ENCODE data around the gene MFSD11.
"Not testable (repeated sequence)": the region's sequence is repeated elsewhere in the genome, so short reads cannot be mapped to it uniquely, and the experiment has no call there.

Gene MFSD11

DNA sequence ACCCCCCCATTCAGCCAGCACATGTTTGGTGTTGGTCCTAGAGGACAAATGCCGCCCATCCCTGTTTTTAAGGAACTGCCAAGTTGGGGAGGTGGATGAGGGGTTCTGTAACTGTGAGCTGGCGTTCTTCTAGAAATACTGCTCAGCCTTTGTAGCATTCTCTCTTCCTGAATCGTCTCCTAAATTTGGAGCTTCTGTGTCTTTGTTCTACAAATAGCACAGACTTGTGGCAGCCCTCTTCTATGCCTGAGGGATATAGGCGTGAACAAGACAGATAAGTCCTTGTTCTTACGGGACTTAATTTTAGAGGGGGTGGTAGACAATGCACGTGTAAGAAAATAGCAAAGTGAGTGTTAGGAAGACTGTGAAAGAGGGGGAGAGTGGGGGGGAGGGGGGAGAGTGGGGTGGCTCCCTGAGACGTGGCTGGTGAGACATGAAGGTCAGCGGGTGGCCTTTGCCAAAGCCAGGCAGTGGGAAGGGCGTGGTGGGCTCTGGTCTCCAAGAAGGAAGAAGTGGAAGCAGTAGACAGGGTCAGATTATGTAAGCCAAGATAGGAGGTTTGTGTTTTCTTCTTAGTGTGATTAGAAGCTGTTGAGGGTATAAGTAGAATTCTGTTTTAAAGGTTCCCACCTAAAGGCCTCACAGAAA lies 9.9 kb downstream of the MFSD11 start:
- no peak for DNase-seq (ENCODE audit: low spot score)

DNA sequence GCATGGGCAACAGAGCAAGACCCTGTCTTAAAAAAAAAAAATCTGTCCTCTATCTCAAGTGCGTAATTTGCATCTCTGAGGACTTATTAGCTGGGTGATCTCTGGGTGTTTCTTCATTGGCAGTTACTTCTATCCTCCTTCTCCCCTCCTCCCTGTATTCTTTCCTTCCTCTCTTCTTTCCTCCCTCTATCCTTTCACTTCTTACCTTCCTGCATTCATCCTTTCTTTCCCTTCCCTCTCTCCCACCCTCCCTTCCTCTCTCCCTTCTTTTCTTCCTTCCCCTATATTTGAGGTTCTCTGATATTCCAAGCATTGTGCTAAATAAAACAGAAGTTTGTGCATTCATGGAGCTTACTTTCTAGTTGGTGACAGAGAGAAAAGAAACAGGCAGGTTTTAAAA lies 10.7 kb downstream of the MFSD11 start:
- DNase-seq (ENCODE audit: low spot score), result no peak

DNA sequence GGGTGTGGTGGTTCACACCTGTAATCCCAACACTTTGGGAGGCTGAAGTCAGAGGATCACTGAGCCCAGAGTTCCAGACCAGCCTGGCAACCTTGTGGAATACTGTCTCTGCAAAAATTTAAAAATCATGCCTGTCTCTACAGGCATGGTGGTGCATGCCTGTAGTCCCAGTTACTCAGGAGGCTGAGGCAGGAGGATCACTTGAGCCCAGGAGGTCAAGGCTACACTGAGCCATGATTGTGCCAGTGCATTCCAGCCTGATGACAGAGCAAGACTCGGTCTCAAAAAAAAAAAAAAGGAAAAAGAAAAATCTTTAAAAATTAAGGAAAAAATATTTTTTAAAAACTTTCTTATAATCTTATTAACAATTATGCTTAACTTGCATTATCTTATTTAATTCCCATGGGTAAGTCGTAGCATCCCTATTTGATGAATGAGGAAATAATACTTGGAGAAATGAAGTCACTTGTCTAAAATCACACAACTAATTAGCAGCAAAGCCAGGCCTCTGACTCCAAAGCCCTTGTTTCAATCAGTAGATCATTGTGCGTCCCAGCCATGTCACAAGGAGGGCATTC lies 13.6 kb downstream of the MFSD11 start:
- DNase-seq (ENCODE audit: low spot score), result no peak

DNA sequence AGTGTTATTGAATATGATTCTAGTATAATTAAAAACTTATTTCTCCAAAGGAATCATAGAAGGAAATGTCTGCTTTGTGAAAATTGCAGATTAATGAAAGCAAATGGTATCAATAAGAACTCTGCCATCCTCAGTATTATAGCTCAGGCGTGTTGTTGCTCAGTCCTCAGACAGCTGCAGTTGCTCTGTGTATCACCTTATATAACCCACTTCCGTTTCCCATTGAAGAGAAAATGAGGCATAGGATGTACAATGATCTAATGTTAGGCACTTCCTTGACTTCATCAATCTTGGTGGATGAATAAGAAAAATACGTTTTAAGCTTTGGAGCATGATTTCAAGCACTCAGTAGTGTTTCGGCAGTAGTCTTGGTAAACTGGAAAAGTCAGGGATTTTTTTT lies 14.1 kb downstream of the MFSD11 start:
- no peak for DNase-seq (ENCODE audit: low spot score)

DNA sequence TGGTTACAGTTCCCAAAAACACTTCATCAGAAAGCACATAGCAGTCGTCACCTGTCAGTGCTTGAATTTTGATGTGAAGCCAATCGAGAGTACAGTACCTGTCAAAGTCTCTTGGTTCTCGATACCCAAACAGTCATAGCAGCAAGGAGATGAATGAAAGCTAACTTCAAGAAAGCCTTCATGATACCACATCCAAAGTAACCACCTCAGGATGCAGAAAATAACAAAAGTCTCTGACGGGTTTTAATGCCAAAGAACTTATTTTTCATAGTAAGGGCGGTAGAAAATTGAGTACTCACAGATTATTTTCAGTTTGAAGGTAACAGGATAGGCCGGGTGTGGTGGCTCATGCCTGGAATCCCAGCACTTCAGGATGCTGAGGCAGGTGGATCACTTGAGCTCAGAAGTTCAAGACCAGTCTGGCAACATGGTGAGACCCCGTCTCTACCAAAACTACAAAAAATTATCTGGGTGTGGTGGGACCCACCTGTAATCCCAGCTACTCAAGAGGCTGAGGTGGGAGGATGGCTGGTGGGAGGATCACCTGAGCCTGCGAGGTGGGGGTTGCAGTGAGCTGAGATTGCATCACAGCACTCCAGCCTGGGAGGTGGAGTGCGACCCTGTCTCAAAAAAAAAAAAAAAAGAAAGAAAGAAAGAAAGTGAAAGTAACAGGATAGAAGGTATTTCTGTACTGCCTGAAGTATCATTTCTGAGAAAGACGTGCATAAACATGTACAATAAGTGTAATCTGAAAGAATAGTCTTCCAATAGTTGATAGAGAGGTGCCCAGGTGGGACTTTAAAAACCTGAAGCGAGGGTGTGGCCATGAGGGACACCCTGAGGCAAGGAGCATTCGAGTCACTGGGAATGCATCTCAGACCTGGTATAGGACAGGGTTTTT lies 15.4 kb downstream of the MFSD11 start:
- no peak for DNase-seq (ENCODE audit: low spot score)

DNA sequence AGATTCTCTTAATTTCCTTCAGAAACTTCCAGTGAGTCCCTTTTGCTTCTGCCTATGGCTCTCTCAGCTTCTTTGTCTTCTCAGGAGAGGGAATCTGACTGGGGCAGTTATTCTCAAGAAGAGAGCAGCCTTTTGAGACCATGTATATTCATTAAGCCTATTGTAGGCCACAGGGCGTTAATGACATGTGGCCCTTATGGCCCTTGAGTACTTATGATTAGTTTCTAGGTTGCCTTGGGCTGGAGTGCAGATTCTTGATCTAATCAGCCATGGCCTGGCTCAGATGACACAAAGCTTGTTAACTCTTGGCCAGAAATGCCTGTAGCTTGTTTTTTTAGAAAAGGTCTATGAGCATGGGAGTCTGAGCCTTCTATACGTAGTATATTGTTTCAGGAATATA lies 17.4 kb downstream of the MFSD11 start:
- no peak for DNase-seq (ENCODE audit: low spot score)

DNA sequence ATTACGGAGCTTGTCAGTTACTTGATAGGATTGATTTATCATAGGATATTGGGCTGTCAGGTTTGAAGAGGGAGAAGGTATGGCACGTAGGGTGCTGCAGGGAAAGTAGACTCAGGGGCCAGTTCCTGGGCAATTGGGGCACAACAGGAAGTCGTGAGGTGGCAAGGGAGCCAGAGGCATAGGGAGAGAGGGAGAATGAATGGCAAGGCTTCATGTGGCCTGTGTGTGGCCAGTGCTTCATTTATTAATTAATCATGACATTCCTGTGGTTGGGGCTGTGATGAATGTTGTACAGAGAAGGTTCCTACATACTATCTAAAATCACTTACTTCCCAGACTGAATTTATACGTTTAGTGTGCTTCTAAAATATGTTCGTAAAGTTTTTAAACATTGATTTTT lies 19.3 kb downstream of the MFSD11 start:
- no peak for DNase-seq (ENCODE audit: low spot score)

DNA sequence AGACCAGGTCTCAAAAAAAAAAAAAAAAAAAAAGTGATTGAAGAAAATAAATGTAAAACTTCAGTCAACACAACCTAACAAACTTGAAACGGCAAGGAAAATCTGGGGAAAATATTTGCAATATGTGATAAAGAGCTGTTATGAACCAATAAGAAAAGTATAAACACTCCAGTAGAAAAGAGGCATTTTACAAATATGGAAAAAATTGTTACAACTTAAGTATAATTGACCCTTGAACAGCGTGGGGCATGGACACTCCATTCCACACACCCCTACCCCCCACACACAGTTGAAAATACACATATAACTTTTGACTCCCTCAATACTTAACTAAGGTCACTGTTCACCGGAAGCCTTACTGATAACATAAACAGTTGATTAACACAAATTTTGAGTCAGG lies 20.7 kb downstream of the MFSD11 start:
- DNase-seq (ENCODE audit: low spot score), result no peak

DNA sequence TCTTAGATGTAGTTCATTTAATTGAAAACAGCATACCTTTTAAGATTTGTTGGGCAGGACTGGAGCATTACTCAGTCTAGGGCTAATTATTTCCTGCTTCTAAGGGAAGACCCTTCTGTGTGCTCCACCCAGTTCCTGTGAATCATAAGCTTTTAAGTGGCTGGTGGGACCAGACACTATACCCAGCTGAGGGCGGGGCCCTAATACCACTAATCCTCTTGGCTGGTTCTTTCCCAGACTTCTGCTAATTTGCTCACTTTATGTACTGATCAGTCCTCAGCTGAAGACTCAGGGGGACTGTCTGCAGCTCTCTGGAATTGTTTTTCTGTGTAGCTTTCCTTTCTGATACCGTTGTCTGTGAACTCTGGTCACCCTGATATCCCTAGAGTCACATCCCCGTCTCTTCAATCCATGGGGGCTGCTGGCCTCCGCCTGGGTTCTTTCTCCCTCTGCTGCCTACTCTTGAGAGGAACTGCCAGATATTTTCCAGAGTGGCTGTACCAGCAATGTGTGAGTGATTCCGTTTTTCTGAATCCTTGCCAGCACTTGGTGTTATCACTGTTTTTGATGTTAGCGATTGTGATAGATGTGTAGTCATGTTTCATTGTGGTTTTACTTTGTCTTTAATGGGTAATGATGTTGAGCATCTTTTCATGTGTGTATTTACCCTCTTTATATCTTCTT lies 35.1 kb downstream of the MFSD11 start:
- DNase-seq (ENCODE audit: low spot score), result peak; percentile 89

DNA sequence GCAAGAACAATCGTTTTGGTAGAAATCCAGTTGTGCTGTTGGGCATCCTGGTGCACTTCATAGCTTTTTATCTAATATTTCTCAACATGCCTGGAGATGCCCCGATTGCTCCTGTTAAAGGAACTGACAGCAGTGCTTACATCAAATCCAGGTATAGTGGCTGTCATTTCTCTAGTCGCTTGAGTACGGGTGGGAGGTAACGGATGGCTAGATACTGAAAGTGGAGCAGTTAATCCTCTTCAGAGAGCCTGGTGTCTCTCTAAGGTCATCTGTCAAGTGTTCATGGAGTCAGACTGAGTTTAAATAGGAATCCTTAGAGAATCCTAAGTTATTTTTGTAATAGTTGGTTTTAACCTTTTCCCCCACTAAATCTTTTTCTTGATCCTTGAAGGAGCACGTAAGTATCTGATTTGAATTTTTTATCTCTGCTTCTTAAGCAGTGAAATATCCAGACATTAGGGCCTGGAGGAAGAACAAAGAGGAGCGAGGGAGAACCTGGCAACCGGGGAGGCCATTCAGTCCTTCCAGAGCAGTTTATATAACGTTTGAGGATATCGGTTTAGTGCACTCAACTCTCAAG lies 37.2 kb downstream of the MFSD11 start:
- no peak for DNase-seq (ENCODE audit: low spot score)

DNA sequence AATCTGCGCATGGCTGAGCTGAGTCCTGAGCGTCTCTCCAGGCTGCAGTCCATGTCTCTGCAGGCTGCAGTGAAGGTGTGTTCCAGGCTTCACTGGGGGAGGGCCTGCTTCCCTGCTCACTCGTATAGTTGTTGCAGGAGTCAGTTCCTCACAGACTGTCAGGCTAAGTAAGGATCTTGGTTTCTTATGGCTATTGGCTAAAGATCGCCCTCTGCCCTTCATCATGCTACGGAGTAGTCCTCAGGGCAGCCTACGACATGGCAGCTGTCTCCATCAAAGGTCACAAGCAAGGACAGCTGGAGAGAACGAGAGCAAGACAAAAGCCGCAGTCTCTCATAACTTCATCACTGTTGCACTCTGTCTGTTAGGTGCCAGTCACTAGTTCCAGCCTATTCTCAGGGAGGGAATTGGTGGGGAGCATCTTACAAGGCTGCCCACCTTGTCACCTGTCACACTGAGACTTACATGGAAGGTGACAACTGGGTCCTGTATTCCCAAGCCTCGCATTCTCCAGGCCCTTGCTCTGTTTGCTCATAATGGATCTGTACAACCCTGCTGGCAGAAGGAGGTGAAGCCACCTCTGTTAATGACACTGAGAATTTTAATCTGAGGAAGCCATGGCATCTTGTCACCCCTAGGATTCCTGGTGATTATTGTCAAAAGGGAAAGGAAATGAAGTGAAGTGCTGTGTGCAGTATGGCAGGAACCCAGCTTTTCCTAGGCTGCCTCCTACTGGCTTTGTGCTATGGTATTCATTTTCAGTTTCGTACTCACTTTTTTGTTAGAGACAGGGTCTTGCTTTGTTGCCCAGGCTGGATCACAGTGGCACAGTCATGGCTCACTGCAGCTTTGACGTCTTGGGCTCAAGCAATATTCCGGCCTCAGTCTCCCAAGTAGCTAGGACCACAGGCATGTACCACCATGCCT lies 43.4 kb downstream of the MFSD11 start:
- no peak for DNase-seq (ENCODE audit: low spot score)

DNA sequence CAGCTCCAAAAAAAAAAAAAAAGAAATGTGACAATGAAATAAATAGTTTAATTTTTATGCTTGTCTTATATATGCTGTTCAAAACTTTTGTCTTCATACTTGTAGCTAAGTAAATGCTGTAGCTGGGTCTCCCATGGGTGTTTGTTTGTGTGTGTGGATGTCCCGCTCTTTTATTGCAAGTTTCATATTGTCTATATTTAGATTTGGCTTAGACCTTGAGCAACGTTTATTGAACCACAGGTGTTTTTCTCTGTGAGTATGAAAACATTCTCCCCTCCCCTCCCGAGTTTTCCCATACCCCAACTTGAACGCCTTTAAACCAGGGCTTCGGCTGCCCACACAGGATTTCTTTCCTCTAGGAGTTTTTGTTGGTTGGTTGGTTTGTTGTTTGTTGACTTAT lies 45.2 kb downstream of the MFSD11 start:
- no peak for DNase-seq (ENCODE audit: low spot score)

DNA sequence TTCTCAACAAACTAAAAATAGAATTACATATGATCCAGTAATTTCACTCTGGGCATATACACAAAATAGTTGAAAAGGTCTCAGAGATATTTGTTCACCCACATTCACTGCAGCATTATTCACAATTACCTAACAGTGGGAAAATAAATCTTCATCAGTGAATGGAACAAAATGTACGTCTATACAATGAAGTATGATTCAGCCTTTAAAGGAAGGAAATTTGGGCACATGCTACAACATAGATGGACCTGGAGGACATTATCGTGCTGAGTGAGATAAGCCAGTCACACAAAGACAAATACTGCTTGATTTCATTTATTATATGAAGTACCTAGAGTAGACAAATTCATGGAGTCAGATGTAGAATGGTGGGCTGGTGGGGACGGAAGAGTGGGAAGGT lies 47.0 kb downstream of the MFSD11 start:
- DNase-seq (ENCODE audit: low spot score), result no peak

DNA sequence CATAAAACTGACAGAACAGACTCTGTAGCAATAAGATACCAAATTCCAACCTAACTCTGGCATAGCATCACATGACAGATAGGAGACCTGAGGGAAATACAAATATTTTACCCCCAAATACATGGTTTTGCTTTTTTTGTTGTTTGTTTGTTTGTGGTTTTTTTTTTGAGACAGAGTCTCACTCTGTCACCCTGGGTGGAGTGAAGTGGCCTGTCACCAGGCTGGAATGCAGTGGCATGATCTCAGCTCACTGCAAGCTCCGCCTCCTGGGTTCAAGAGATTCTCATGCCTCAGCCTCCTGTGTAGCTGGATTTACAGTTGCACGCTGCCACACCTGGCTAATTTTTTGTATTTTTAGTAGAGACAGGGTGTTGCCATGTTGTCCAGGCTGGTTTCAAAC lies 49.9 kb downstream of the MFSD11 start:
- not testable (repeated sequence) for DNase-seq (ENCODE audit: low spot score)

DNA sequence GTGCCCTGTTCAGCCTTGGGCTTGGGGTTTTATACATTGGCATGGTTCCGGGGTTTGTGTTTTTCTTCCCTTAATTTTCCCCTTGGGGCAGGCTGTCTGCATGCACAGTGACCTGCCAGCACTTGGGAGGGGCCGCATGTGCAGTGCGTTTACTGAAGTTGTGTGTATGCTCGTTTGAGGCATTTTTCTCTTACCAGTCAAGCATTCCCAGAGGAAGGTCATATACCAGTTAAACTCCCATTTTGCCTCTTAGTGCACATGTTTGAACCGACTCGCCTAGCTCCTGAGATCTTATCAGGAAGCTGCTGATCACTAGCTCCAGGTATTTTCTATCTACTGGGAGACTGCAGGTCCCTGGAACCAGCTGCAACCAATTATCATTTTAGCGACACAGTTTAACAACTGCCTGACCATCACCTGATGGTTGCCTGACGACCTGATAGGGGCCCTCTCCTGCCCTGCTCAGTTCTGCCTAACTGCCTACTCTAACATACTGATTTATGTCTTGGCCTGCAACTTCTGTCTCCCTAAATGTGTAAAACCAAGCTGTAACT lies 51.4 kb downstream of the MFSD11 start:
- DNase-seq (ENCODE audit: low spot score), result no peak

DNA sequence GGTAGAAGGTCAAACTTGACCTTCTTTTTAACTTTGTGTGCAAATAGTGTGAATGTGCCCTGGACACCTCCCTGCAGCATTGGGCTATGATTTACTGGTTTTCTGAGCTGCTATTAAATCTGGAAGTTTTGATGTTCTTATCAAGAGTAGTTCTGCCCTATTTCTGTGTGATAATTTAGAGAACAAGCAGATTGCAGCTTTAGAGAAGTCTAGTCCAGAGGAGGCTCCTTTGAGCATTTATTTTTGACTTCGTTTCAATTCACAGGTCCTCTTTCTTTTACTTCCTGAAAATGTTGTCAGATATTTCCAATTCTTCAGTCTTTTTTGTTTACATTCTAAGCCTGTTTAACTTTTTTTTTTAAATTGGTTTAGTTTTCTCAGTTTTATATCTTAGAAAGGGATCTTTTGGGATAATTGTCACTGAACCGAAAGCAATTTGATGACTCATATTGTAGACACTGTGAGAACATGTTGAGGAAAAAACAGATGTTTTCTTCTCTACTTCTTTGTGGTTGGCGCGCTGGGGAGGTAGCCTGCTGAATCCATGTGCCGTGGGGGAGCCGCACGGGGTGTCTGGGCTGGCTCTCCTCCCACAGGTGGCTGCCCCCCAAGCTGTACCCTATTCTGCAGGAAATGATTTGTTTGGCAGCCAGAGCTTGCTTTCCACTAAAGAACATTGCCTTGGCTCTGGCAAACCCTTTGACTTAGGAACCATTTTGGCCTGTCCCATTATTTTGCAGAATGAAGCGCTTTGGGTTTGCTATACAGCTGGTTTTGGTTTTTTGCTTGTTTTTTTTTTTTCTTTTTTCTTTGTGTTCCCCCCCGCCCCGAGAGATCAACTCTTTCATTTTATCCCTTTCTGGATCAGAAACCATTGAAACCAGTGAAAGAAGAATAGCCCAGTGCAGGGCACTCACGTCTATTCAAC lies 53.4 kb downstream of the MFSD11 start:
- DNase-seq (ENCODE audit: low spot score), result peak; percentile 77

DNA sequence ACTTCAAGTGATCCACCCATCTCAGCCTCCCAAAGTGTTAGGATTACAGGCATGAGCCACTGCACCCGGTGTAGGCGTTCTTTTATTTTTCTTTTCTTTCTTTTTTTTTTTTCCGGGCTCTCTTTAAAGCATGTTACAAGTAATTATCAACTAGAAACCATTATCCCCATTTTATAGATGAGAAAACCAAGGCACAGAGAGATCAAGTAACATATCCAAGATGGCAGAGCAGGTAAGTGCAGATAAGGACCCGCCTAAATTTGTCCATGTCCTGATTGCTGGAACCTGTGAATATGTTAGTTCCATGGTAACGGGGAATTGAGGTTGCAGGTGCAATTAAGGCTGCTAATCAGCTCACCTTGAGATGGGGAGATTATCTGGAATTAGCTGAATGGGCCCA lies 54.4 kb downstream of the MFSD11 start:
- no peak for DNase-seq (ENCODE audit: low spot score)

DNA sequence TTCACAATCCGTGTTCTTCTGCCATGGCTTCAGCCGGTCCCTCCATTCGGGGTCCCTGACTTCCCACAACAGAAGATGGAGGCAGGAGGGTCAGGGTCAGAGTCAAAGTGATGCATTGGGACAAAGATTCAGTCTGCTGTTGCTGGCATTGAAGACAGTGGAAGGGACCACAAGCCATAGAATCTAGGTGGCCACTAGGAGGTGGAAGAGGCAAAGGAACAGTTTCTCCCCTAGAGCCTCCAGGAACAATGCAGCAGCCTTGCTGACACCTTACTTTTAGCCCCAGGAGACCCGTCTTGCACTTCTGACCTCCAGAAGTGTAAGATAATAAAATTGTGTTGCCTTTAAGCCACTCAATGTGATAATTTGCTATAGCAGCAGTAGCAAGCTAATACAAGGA lies 55.9 kb downstream of the MFSD11 start:
- DNase-seq (ENCODE audit: low spot score), result peak; percentile 39

DNA sequence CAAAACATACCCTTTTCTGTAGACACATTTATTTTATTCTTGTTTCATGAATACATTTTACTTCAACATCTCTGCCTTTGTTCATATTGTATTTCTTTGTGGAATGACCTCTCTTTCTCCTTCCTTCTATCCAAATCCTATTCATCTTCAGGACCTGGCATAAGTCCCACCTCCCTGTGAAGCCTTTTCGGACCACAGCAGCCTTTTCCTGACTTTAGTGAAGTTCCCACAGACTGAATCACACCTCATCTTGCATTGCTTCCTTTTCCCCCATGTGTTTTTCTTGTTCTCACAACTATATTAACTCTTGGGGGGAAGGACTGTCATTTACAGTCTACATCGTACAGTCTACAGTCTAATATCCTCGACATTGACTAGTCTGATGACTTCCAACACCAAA lies 58.2 kb downstream of the MFSD11 start:
- DNase-seq (ENCODE audit: low spot score), result no peak
